K562 (cell line): Measurements from ENCODE around the gene PGAP2. TPM values are rescaled to one million over a fixed set of nuclear protein-coding genes. Genes with fewer than 3 reads are reported as not detected.
A peak's percentile ranks its signal among the peaks of the same experiment; 100 is the strongest.

ENCODE experiments used
- CHD1 ChIP-seq: fragments of 200-600 bp; sonication (generic); IDR thresholded peaks from one replicate; pipeline ENCODE4 v1.6.1; 2012; ENCODE audit warnings: mild to moderate bottlenecking, moderate library complexity, low read length, inconsistent platforms
- E2F1 ChIP-seq: sonication (generic); formaldehyde crosslinking; IDR thresholded peaks from 2 replicates; pipeline ENCODE4 v1.8.1; 2023; ENCODE audit warnings: mild to moderate bottlenecking, missing genetic modification reagents, moderate library complexity
- HLTF ChIP-seq: fragments of 450-650 bp; IDR thresholded peaks from 2 replicates; pipeline ENCODE4 v1.6.1; 2016
- HOXB6 ChIP-seq: fragments of 250-450 bp; sonication (Bioruptor Pico); IDR thresholded peaks from 2 replicates; pipeline ENCODE4 v1.5.1; 2022; ENCODE audit warnings: mild to moderate bottlenecking, borderline replicate concordance
- JUNB ChIP-seq: fragments of 450-650 bp; formaldehyde crosslinking; conservative IDR thresholded peaks from 2 replicates; pipeline ENCODE4 v1.4.0; 2020; ENCODE audit warnings: mild to moderate bottlenecking
- PREB ChIP-seq: sonication (generic); formaldehyde crosslinking; IDR thresholded peaks from 2 replicates; pipeline ENCODE4 v1.8.1; 2023; ENCODE audit warnings: mild to moderate bottlenecking, missing genetic modification reagents
- RREB1 ChIP-seq: fragments of 250-450 bp; sonication (Bioruptor Pico); IDR thresholded peaks from 2 replicates; pipeline ENCODE4 v1.4.0; 2020
- U2AF1 ChIP-seq: fragments of 200-400 bp; formaldehyde crosslinking; optimal IDR thresholded peaks from 2 replicates; pipeline ENCODE3; 2017; ENCODE audit warnings: mild to moderate bottlenecking, low read depth, low read length, moderate library complexity
- ZNF407 ChIP-seq: fragments of 450-650 bp; IDR thresholded peaks from 2 replicates; pipeline ENCODE4 v1.6.1; 2016; ENCODE audit warnings: low read depth
- ZNF699 ChIP-seq: fragments of 250-450 bp; sonication (Bioruptor Pico); IDR thresholded peaks from 2 replicates; pipeline ENCODE4 v1.8.0; 2021; ENCODE audit warnings: mild to moderate bottlenecking, moderate library complexity; ENCODE audit not compliant: insufficient replicate concordance
- polyA plus RNA-seq, 8 experiments: library from polyadenylated mRNA; depleted of rRNA in 4 of 8; stranded (reverse) in 5 of 8; unstranded in 3 of 8; fragments of >200 nt; fragmentation: Nextera tagmentation in 2 of 8; fragmentation: Illumina TruSeq in 1 of 8; extraction: Ambion mirVana in 2 of 8; extraction: Trizol in 1 of 8; gene quantifications; 2 replicates each; pipeline versions ENCODE4 v1.2.1 to v1.2.3, GENCODE V29; 2011 to 2014; ENCODE audit warnings: inconsistent platforms in 1 of 8, missing spikeins in 1 of 8
- total RNA-seq, 7 experiments: library from RNA; depleted of rRNA in 6 of 7; stranded (reverse); fragments of >200 nt in 6 of 7; fragmentation: Illumina TruSeq in 2 of 7; extraction: Trizol in 2 of 7; gene quantifications; 2 replicates each; pipeline versions ENCODE4 v1.2.1 to v1.2.3, GENCODE V29; 2011 to 2021; ENCODE audit warnings: low replicate concordance in 1 of 7

Gene PGAP2
- total and polyA plus RNA-seq, 9 of the 15 experiments (the other 6 are each of a cell fraction or from before 2014, with no cell fraction given) = 17.9 to 47.2 (median 33.7) TPM

GRCh38 chr11:3834664-3835461 is 26.5 kb downstream of the PGAP2 start (continued):
- TF ChIP-seq E2F1 (no peak), HLTF (peak; percentile 56; the same call in 1 of the 2 replicates), ZNF407 (no peak), ZNF699 (CRISPR knock-in tag) (no peak), U2AF1 (no peak), CHD1 (no peak), RREB1 (CRISPR knock-in tag) (no peak), JUNB (no peak), PREB (CRISPR knock-in tag) (no peak), HOXB6 (CRISPR knock-in tag) (no peak)
